Measurements from ENCODE around the gene RDM1.
"Not testable (repeated sequence)": the region's sequence is repeated elsewhere in the genome, so short reads cannot be mapped to it uniquely, and the experiment has no call there.

RDM1 gene

GRCh38 chr17:35930211-35931065, at the start of gene RDM1:
Gene RDM1, minus strand, starts transcription at chr17:35930773. Its CDS starts 46 bp downstream, at chr17:35930727.
- DNase-seq (ENCODE audit: extremely low read depth in 1 of 2, low read depth in 1 of 2), result peak; percentile 78 to 87

- no peak for DNase-seq (ENCODE audit: extremely low read depth in 1 of 2, low read depth in 1 of 2)
Observed at GRCh38 chr17:35978346-35978745, 47.8 kb upstream of the RDM1 start.

- DNase-seq (ENCODE audit: extremely low read depth in 1 of 2, low read depth in 1 of 2), result no peak
Observed at GRCh38 chr17:35977509-35977908, 46.9 kb upstream of the RDM1 start.

GRCh38 chr17:35973333-35974260, 43.0 kb upstream of the RDM1 start:
- DNase-seq (ENCODE audit: extremely low read depth in 1 of 2, low read depth in 1 of 2), result no peak

GRCh38 chr17:35972945-35973332, 42.4 kb upstream of the RDM1 start:
- no peak for DNase-seq (ENCODE audit: extremely low read depth in 1 of 2, low read depth in 1 of 2)

GRCh38 chr17:35972535-35972934, 42.0 kb upstream of the RDM1 start:
- no peak for DNase-seq (ENCODE audit: extremely low read depth in 1 of 2, low read depth in 1 of 2)

- DNase-seq (ENCODE audit: extremely low read depth in 1 of 2, low read depth in 1 of 2), result no peak
Observed at GRCh38 chr17:35972066-35972465, 41.5 kb upstream of the RDM1 start.

- peak in 1 of 2 donors; percentile 59 for DNase-seq (ENCODE audit: extremely low read depth in 1 of 2, low read depth in 1 of 2)
Observed at GRCh38 chr17:35969558-35970380, 39.2 kb upstream of the RDM1 start.

- DNase-seq (ENCODE audit: extremely low read depth in 1 of 2, low read depth in 1 of 2), result no peak
Observed at GRCh38 chr17:35968520-35969054, 38.0 kb upstream of the RDM1 start.

- no peak for DNase-seq (ENCODE audit: extremely low read depth in 1 of 2, low read depth in 1 of 2)
Observed at GRCh38 chr17:35965272-35965671, 34.7 kb upstream of the RDM1 start.

GRCh38 chr17:35963663-35964062, 33.1 kb upstream of the RDM1 start:
- DNase-seq (ENCODE audit: extremely low read depth in 1 of 2, low read depth in 1 of 2), result no peak

- DNase-seq (ENCODE audit: extremely low read depth in 1 of 2, low read depth in 1 of 2), result no peak
Observed at GRCh38 chr17:35953720-35954119, 23.1 kb upstream of the RDM1 start.

GRCh38 chr17:35949401-35949800, 18.8 kb upstream of the RDM1 start:
- DNase-seq (ENCODE audit: extremely low read depth in 1 of 2, low read depth in 1 of 2), result no peak

- no peak for DNase-seq (ENCODE audit: extremely low read depth in 1 of 2, low read depth in 1 of 2)
Observed at GRCh38 chr17:35948092-35948491, 17.5 kb upstream of the RDM1 start.

- DNase-seq (ENCODE audit: extremely low read depth in 1 of 2, low read depth in 1 of 2), result peak; percentile 8 to 23
Observed at GRCh38 chr17:35947156-35947585, 16.6 kb upstream of the RDM1 start.

GRCh38 chr17:35944151-35944550, 13.6 kb upstream of the RDM1 start:
- DNase-seq (ENCODE audit: extremely low read depth in 1 of 2, low read depth in 1 of 2), result no peak

GRCh38 chr17:35943537-35943936, 13.0 kb upstream of the RDM1 start, which contains the start of gene LYZL6:
Gene LYZL6, minus strand, starts transcription at chr17:35943713. Its CDS starts 4,357 bp downstream, at chr17:35939356.
- DNase-seq (ENCODE audit: extremely low read depth in 1 of 2, low read depth in 1 of 2), result no peak

- no peak for DNase-seq (ENCODE audit: extremely low read depth in 1 of 2, low read depth in 1 of 2)
Observed at GRCh38 chr17:35942588-35943186, 12.1 kb upstream of the RDM1 start.

- not testable (repeated sequence) for DNase-seq (ENCODE audit: extremely low read depth in 1 of 2, low read depth in 1 of 2)
Observed at GRCh38 chr17:35938492-35938891, 7.9 kb upstream of the RDM1 start.

- no peak for DNase-seq (ENCODE audit: extremely low read depth in 1 of 2, low read depth in 1 of 2)
Observed at GRCh38 chr17:35936063-35936462, 5.5 kb upstream of the RDM1 start.
